GM19324 (cell line): ENCODE results near the gene IL1F10.

ENCODE experiments used
- ATAC-seq: cut with Tn5 transposase; IDR thresholded peaks from one replicate; pipeline ENCODE4 v1.9.1; 2021; ENCODE audit warnings: mild to moderate bottlenecking, moderate library complexity; ENCODE audit not compliant: unreplicated experiment, low FRiP score

Gene IL1F10

GRCh38 chr2:113111121-113111520 lies 43.4 kb downstream of the IL1F10 start:
- no peak for ATAC-seq

GRCh38 chr2:113111823-113112287 lies 44.1 kb downstream of the IL1F10 start:
- no peak for ATAC-seq

- ATAC-seq = no peak
Observed at GRCh38 chr2:113112441-113112840, 44.7 kb downstream of the IL1F10 start.

- ATAC-seq = no peak
Observed at GRCh38 chr2:113112871-113113270, 45.1 kb downstream of the IL1F10 start.

- no peak for ATAC-seq
Observed at GRCh38 chr2:113113807-113114206, 46.0 kb downstream of the IL1F10 start.

- no peak for ATAC-seq
Observed at GRCh38 chr2:113114224-113114945, 46.6 kb downstream of the IL1F10 start.

GRCh38 chr2:113114996-113115395 lies 47.2 kb downstream of the IL1F10 start:
- ATAC-seq = no peak

GRCh38 chr2:113116100-113116958 lies 48.6 kb downstream of the IL1F10 start:
- no peak for ATAC-seq

GRCh38 chr2:113117541-113118262 lies 49.9 kb downstream of the IL1F10 start:
- no peak for ATAC-seq

GRCh38 chr2:113118263-113118657 lies 50.5 kb downstream of the IL1F10 start:
- ATAC-seq = no peak

GRCh38 chr2:113119111-113119510 lies 51.3 kb downstream of the IL1F10 start:
- ATAC-seq = no peak

- no peak for ATAC-seq
Observed at GRCh38 chr2:113120861-113121260, 53.1 kb downstream of the IL1F10 start.

- no peak for ATAC-seq
Observed at GRCh38 chr2:113122364-113122763, 54.6 kb downstream of the IL1F10 start.

- no peak for ATAC-seq
Observed at GRCh38 chr2:113123726-113124125, 56.0 kb downstream of the IL1F10 start.

GRCh38 chr2:113124181-113124961 lies 56.6 kb downstream of the IL1F10 start:
- peak; percentile 41 for ATAC-seq
